ENCODE measurements around the gene CCDC142.

The CCDC142 gene

GRCh38 chr2:74457129-74457548 lies 25.7 kb downstream of the CCDC142 start:
- Histone ChIP-seq H3K4me3 (ENCODE audit: low read depth, low read length) (peak overlapping the region; percentile 74), H3K27ac (peak overlapping the region; percentile 32), H3K27me3 (replicated peaks) (no peaks in the 10 kb centered on the region), H3K36me3 (replicated peaks) (peaks cover 12% of the 10 kb centered on the region)
- in situ Hi-C loops (cut with HindIII; ENCODE audit: low pct_ligation_motif_present, low sequenced_read_pairs), result no loop called here
- TF ChIP-seq CTCF (IDR thresholded peaks at IDR 0.05; ENCODE audit: low read depth, low read length, missing control alignments), result peak; percentile 4
- DNase-seq, result no peak

- H3K27ac ChIP-seq, result peak within 1 kb of the TSS; percentile 32
- no peak for TF ChIP-seq CTCF (IDR thresholded peaks at IDR 0.05; ENCODE audit: low read depth, low read length, missing control alignments)
- H3K27me3 ChIP-seq (replicated peaks), result no peaks in the 10 kb centered on the region
- peak; percentile 97 for DNase-seq
- no peaks in the 10 kb centered on the region for H3K36me3 ChIP-seq (replicated peaks)
- peak within 1 kb of the TSS; percentile 84 for H3K4me3 ChIP-seq (ENCODE audit: low read depth, low read length)
- in situ Hi-C loops (cut with HindIII; ENCODE audit: low pct_ligation_motif_present, low sequenced_read_pairs), result no loop called here
Measured at GRCh38 chr2:74454654-74455511, 27.9 kb downstream of the CCDC142 start, which contains the start of gene INO80B. Gene INO80B (plus strand): TSS chr2:74455087. CDS start chr2:74455117, 30 bp downstream.

GRCh38 chr2:74450570-74451190 lies 32.1 kb downstream of the CCDC142 start:
- no peak for DNase-seq
- H3K4me3 ChIP-seq (ENCODE audit: low read depth, low read length), result no peak overlapping the region
- H3K27me3 ChIP-seq (replicated peaks), result no peaks in the 10 kb centered on the region
- in situ Hi-C loops (cut with HindIII; ENCODE audit: low pct_ligation_motif_present, low sequenced_read_pairs), result no loop called here
- no peaks in the 10 kb centered on the region for H3K36me3 ChIP-seq (replicated peaks)
- H3K27ac ChIP-seq, result no peak overlapping the region
- TF ChIP-seq CTCF (IDR thresholded peaks at IDR 0.05; ENCODE audit: low read depth, low read length, missing control alignments), result no peak

- in situ Hi-C loops (cut with HindIII; ENCODE audit: low pct_ligation_motif_present, low sequenced_read_pairs), result no loop called here
- no peak for DNase-seq
- H3K27ac ChIP-seq, result no peak overlapping the region
- H3K4me3 ChIP-seq (ENCODE audit: low read depth, low read length), result no peak overlapping the region
- no peaks in the 10 kb centered on the region for H3K36me3 ChIP-seq (replicated peaks)
- no peaks in the 10 kb centered on the region for H3K27me3 ChIP-seq (replicated peaks)
- no peak for TF ChIP-seq CTCF (IDR thresholded peaks at IDR 0.05; ENCODE audit: low read depth, low read length, missing control alignments)
Measured at GRCh38 chr2:74448771-74449170, 34.0 kb downstream of the CCDC142 start.

- Histone ChIP-seq H3K27ac (no peak overlapping the region), H3K4me3 (ENCODE audit: low read depth, low read length) (no peak overlapping the region), H3K27me3 (replicated peaks) (no peaks in the 10 kb centered on the region), H3K36me3 (replicated peaks) (no peaks in the 10 kb centered on the region)
- TF ChIP-seq CTCF (IDR thresholded peaks at IDR 0.05; ENCODE audit: low read depth, low read length, missing control alignments), result no peak
- in situ Hi-C loops (cut with HindIII; ENCODE audit: low pct_ligation_motif_present, low sequenced_read_pairs), result no loop called here
- no peak for DNase-seq
Measured at GRCh38 chr2:74447230-74447999, 35.4 kb downstream of the CCDC142 start.

Measured in brain microvascular endothelial cell (primary cell).